C4-2B (cell line): Measurements from ENCODE around the gene TOP3B.

Source experiments
- H3K27ac ChIP-seq: fragments of 450-650 bp; 2 replicates; pipeline ENCODE4 v1.5.1; 2017
- CTCF ChIP-seq: fragments of 450-650 bp; conservative IDR thresholded peaks from 2 replicates; pipeline ENCODE4 v1.5.1; 2017; ENCODE audit warnings: mild to moderate bottlenecking
- ZFX ChIP-seq: fragments of 450-650 bp; IDR thresholded peaks from 2 replicates; pipeline ENCODE4 v1.6.1; 2017

The TOP3B gene

GRCh38 chr22:22009661-22010060, 27.1 kb upstream of the TOP3B start:
- TF ChIP-seq CTCF (no peak), ZFX (no peak)
- H3K27ac ChIP-seq: no peak overlapping the region

GRCh38 chr22:22006596-22006990, 24.0 kb upstream of the TOP3B start:
- no peak overlapping the region for H3K27ac ChIP-seq
- no peak for TF ChIP-seq CTCF
- no peak for TF ChIP-seq ZFX

- no peak overlapping the region for H3K27ac ChIP-seq
- TF ChIP-seq CTCF (no peak), ZFX (no peak)
These were observed 23.5 kb upstream of the TOP3B start for GRCh38 chr22:22005945-22006595.

GRCh38 chr22:22003233-22003632, 20.6 kb upstream of the TOP3B start:
- no peak overlapping the region for H3K27ac ChIP-seq
- no peak for TF ChIP-seq ZFX
- TF ChIP-seq CTCF: no peak

DNA sequence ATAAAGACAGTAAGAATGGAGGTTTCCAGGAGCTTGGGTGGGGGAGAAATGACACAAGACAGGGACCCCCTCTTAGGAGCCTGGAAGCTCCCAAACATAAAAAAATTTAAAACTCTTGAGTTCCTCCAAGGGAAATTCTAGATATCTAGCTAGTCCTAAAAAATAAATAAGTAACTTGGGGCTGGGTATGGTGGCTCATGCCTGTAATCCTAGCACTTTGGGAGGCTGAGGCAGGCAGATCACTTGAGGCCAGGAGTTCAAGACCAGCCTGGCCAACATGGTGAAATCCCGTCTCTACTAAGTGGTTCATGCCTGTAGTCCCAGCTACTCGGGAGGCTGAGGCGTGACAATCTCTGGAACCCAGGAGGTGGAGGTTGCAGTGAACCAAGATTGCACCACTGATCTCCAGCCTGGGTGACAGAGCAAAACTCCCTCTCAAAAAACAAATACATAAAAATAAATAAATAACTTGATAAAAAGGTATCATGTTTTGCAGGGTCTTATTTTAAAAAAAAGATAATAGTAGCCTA, 20.0 kb upstream of the TOP3B start:
- no peak overlapping the region for H3K27ac ChIP-seq
- no peak for TF ChIP-seq CTCF
- no peak for TF ChIP-seq ZFX

- TF ChIP-seq ZFX (no peak), CTCF (no peak)
These were observed 19.3 kb upstream of the TOP3B start for GRCh38 chr22:22001664-22002525.

GRCh38 chr22:21998595-21999247, 16.1 kb upstream of the TOP3B start:
- H3K27ac ChIP-seq: no peak overlapping the region

More at GRCh38 chr22:22001664-22002525, 19.3 kb upstream of the TOP3B start:
- no peak overlapping the region for H3K27ac ChIP-seq

More at GRCh38 chr22:21998595-21999247, 16.1 kb upstream of the TOP3B start:
- TF ChIP-seq ZFX: no peak
- TF ChIP-seq CTCF: no peak
